ENCODE data around the gene DICER1.

The DICER1 gene

DNA sequence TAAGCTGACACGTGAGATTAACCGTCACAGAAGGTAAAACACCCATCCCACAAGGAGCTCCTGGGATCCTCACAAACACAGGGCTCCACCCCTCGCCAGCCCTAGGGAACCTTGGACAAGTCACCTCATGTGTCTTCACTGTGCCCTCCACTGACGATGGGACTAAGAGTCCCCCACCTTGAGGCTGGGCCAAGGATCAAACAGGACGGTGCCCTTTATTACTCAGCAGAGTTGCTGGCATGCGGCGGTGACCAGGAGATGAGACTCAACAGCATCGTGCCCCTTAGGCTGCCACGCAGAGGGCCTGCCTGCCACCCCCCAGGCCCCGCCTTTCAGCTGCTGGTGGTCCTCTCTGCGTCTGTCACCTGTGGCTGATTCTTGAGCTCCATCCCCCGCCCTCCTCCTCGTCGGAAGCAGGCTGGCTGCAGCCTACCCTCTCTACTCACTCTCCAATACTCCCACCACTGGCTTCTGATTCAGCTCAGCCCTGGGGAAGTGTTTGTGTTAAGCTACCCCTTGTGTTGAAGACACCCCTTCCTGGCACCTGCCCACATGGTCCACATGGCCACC, 105.2 kb downstream of the DICER1 start:
- no peak for ATAC-seq
- TF ChIP-seq BACH2 (CRISPR knock-in tag; IDR thresholded peaks at IDR 0.05; ENCODE audit: borderline replicate concordance) (no peak), PPARA (CRISPR knock-in tag; IDR thresholded peaks at IDR 0.05; ENCODE audit: borderline replicate concordance) (no peak), ZFP30 (CRISPR knock-in tag; IDR thresholded peaks at IDR 0.05) (no peak), ZNF565 (CRISPR knock-in tag; conservative IDR thresholded peaks at IDR 0.05; ENCODE audit: low read depth) (no peak), SNAI2 (CRISPR knock-in tag; IDR thresholded peaks at IDR 0.05) (no peak), ZNF70 (CRISPR knock-in tag; IDR thresholded peaks at IDR 0.05) (no peak), ARNTL (CRISPR knock-in tag; IDR thresholded peaks at IDR 0.05; ENCODE audit: borderline replicate concordance, low read depth) (no peak), TCF4 (CRISPR knock-in tag; IDR thresholded peaks at IDR 0.05; ENCODE audit: borderline replicate concordance) (no peak), CSDC2 (CRISPR knock-in tag; IDR thresholded peaks at IDR 0.05) (no peak), OSR1 (CRISPR knock-in tag; IDR thresholded peaks at IDR 0.05) (no peak), TOX (CRISPR knock-in tag; IDR thresholded peaks at IDR 0.05; ENCODE audit: borderline replicate concordance) (no peak), ZC3H10 (CRISPR knock-in tag; IDR thresholded peaks at IDR 0.05) (no peak), ESRRG (CRISPR knock-in tag; IDR thresholded peaks at IDR 0.05) (no peak), ISL1 (CRISPR knock-in tag; IDR thresholded peaks at IDR 0.05) (no peak)
- TF ChIP-seq, protein P1, sequence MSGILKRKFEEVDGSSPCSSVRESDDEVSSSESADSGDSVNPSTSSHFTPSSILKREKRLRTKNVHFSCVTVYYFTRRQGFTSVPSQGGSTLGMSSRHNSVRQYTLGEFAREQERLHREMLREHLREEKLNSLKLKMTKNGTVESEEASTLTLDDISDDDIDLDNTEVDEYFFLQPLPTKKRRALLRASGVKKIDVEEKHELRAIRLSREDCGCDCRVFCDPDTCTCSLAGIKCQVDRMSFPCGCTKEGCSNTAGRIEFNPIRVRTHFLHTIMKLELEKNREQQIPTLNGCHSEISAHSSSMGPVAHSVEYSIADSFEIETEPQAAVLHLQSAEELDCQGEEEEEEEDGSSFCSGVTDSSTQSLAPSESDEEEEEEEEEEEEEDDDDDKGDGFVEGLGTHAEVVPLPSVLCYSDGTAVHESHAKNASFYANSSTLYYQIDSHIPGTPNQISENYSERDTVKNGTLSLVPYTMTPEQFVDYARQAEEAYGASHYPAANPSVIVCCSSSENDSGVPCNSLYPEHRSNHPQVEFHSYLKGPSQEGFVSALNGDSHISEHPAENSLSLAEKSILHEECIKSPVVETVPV (CRISPR knock-in tag; IDR thresholded peaks at IDR 0.05), result no peak
- TF ChIP-seq, protein P2, sequence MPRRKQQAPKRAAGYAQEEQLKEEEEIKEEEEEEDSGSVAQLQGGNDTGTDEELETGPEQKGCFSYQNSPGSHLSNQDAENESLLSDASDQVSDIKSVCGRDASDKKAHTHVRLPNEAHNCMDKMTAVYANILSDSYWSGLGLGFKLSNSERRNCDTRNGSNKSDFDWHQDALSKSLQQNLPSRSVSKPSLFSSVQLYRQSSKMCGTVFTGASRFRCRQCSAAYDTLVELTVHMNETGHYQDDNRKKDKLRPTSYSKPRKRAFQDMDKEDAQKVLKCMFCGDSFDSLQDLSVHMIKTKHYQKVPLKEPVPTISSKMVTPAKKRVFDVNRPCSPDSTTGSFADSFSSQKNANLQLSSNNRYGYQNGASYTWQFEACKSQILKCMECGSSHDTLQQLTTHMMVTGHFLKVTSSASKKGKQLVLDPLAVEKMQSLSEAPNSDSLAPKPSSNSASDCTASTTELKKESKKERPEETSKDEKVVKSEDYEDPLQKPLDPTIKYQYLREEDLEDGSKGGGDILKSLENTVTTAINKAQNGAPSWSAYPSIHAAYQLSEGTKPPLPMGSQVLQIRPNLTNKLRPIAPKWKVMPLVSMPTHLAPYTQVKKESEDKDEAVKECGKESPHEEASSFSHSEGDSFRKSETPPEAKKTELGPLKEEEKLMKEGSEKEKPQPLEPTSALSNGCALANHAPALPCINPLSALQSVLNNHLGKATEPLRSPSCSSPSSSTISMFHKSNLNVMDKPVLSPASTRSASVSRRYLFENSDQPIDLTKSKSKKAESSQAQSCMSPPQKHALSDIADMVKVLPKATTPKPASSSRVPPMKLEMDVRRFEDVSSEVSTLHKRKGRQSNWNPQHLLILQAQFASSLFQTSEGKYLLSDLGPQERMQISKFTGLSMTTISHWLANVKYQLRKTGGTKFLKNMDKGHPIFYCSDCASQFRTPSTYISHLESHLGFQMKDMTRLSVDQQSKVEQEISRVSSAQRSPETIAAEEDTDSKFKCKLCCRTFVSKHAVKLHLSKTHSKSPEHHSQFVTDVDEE (CRISPR knock-in tag; IDR thresholded peaks at IDR 0.05), result no peak
- TF ChIP-seq, protein P3, sequence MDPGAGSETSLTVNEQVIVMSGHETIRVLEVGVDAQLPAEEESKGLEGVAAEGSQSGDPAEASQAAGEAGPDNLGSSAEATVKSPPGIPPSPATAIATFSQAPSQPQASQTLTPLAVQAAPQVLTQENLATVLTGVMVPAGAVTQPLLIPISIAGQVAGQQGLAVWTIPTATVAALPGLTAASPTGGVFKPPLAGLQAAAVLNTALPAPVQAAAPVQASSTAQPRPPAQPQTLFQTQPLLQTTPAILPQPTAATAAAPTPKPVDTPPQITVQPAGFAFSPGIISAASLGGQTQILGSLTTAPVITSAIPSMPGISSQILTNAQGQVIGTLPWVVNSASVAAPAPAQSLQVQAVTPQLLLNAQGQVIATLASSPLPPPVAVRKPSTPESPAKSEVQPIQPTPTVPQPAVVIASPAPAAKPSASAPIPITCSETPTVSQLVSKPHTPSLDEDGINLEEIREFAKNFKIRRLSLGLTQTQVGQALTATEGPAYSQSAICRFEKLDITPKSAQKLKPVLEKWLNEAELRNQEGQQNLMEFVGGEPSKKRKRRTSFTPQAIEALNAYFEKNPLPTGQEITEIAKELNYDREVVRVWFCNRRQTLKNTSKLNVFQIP (CRISPR knock-in tag; IDR thresholded peaks at IDR 0.05; ENCODE audit: borderline replicate concordance, low read depth), result no peak

DNA sequence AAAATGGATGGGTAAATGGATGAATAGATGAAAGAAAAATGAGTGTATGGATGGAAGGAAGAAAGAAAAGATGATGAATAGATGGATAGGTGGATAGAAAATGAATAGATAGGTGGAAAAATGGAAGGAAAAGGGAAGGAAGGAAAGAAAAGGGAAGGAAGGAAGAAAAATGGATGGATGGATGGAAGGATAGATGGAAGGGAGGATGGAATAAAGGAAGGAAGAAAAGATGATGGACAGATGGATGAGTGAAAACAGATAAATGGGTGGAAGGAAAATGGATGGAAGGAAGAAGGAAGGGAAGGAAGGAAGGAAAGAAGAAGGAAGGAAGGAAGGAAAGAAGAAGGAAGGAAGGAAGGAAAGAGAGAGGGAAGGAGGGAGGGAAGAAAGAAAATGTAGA, 107.4 kb downstream of the DICER1 start:
- ATAC-seq, result no peak
- TF ChIP-seq ZNF70 (CRISPR knock-in tag; IDR thresholded peaks at IDR 0.05), result no peak
- no peak for TF ChIP-seq OSR1 (CRISPR knock-in tag; IDR thresholded peaks at IDR 0.05)
- TF ChIP-seq, protein P4, sequence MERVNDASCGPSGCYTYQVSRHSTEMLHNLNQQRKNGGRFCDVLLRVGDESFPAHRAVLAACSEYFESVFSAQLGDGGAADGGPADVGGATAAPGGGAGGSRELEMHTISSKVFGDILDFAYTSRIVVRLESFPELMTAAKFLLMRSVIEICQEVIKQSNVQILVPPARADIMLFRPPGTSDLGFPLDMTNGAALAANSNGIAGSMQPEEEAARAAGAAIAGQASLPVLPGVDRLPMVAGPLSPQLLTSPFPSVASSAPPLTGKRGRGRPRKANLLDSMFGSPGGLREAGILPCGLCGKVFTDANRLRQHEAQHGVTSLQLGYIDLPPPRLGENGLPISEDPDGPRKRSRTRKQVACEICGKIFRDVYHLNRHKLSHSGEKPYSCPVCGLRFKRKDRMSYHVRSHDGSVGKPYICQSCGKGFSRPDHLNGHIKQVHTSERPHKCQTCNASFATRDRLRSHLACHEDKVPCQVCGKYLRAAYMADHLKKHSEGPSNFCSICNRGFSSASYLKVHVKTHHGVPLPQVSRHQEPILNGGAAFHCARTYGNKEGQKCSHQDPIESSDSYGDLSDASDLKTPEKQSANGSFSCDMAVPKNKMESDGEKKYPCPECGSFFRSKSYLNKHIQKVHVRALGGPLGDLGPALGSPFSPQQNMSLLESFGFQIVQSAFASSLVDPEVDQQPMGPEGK (CRISPR knock-in tag; IDR thresholded peaks at IDR 0.05; ENCODE audit: borderline replicate concordance), result no peak

DNA sequence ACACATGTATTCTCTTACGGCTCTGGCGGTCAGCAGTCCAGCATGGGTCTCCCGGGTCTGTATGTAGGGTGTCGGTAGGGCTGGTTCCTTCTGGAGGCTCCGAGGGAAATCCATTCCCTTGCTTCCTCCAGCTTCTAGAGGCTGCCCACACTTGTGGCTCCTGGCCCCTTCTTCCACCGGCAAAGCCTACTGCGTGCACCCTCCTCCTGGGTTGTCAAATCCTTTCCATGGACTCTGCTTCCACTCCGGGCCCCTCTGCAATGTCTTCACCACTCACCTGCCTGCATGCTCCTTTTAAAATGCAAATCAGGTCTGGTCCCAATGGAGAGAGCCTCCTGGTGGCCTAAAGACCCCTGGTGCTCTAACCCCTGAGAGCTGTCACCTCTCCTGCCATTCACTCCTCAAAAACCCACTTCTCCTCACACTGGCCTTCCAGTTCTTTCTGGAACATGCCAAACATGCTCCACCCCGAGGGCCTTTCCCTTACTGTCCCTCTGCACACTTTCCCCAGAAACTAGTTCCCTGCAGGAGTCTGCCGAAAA, 108.5 kb downstream of the DICER1 start:
- TF ChIP-seq, protein P4 (CRISPR knock-in tag; IDR thresholded peaks at IDR 0.05; ENCODE audit: borderline replicate concordance), result no peak
- TF ChIP-seq ZC3H10 (CRISPR knock-in tag; IDR thresholded peaks at IDR 0.05) (no peak), BACH2 (CRISPR knock-in tag; IDR thresholded peaks at IDR 0.05; ENCODE audit: borderline replicate concordance) (no peak), TOX (CRISPR knock-in tag; IDR thresholded peaks at IDR 0.05; ENCODE audit: borderline replicate concordance) (no peak), ZNF565 (CRISPR knock-in tag; conservative IDR thresholded peaks at IDR 0.05; ENCODE audit: low read depth) (no peak), OSR1 (CRISPR knock-in tag; IDR thresholded peaks at IDR 0.05) (no peak), ESRRG (CRISPR knock-in tag; IDR thresholded peaks at IDR 0.05) (no peak), ISL1 (CRISPR knock-in tag; IDR thresholded peaks at IDR 0.05) (no peak)
- TF ChIP-seq, protein P1 (CRISPR knock-in tag; IDR thresholded peaks at IDR 0.05), result no peak
- no peak for ATAC-seq

Measured in SK-N-SH treated with all-trans-retinoic acid at 6 μM for 48 hours (cell line).